ENCODE results near the gene CLEC2A. TPM values are rescaled to one million over a fixed set of nuclear protein-coding genes. Genes with fewer than 3 reads are reported as not detected.
"Not testable (repeated sequence)": the region's sequence is repeated elsewhere in the genome, so short reads cannot be mapped to it uniquely, and the experiment has no call there.

CLEC2A gene
- total and polyA plus RNA-seq, 7 donors, result not detected

- Histone ChIP-seq H3K9me3 (no peaks in the 10 kb centered on the region), H3K27ac (no peak overlapping the region), H3K27me3 (ENCODE audit: insufficient read depth in 3 of 3, low read length in 2 of 3) (no peaks in the 10 kb centered on the region), H3K4me1 (no peaks in the 10 kb centered on the region), H3K36me3 (ENCODE audit: insufficient read depth in 1 of 2, low read depth in 1 of 2) (no peaks in the 10 kb centered on the region), H3K4me3 (no peak overlapping the region)
- no peak for DNase-seq
- no peak for TF ChIP-seq CTCF (IDR thresholded peaks at IDR 0.05)
- ATAC-seq, result no peak
- WGBS, 3 donors, result 51 to 66% (median 54%) methylated on average over 4 of the region's 4 CpGs
- intact Hi-C loops (cut with DNase I), result no loop called here
These were observed 43.4 kb downstream of the CLEC2A start for GRCh38 chr12:9888665-9889273.

DNA sequence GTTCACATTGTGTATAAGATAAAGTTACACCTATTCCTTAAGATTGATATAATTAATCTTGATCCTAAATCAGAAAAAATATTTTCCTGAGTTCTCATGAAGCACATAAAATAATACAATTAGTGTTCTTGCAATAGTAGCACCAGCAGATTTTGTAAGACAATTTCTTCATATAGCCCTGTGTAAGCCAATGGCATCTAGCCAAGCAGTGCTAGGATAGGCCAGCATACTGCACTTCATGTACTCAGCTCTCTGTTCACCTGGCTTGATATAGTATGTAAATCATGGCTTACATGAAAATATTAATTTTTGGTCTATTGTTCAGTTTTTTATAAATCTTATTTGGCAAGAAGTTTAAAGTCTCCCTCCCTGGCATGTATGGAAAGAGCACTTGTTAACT is 49.0 kb downstream of the CLEC2A start:
- TF ChIP-seq CTCF (IDR thresholded peaks at IDR 0.05), result no peak
- DNase-seq, result no peak

GRCh38 chr12:9881988-9882387 is 50.2 kb downstream of the CLEC2A start:
- H3K36me3 ChIP-seq (ENCODE audit: insufficient read depth in 1 of 2, low read depth in 1 of 2), result no peaks in the 10 kb centered on the region
- ATAC-seq, result no peak
- no peaks in the 10 kb centered on the region for H3K4me1 ChIP-seq
- no peak overlapping the region for H3K4me3 ChIP-seq
- no peak for DNase-seq
- no peak for TF ChIP-seq CTCF (IDR thresholded peaks at IDR 0.05)
- intact Hi-C loops (cut with DNase I), result no loop called here
- 91 to 94% (median 92%) methylated on average over 5 of the region's 5 CpGs for WGBS, 3 donors
- no peaks in the 10 kb centered on the region for H3K27me3 ChIP-seq (ENCODE audit: insufficient read depth in 3 of 3, low read length in 2 of 3)
- no peak overlapping the region for H3K27ac ChIP-seq
- H3K9me3 ChIP-seq, result no peaks in the 10 kb centered on the region

More for the DNA sequence above, 49.0 kb downstream of the CLEC2A start:
- Histone ChIP-seq H3K4me3 (no peak overlapping the region), H3K36me3 (ENCODE audit: insufficient read depth in 1 of 2, low read depth in 1 of 2) (no peaks in the 10 kb centered on the region), H3K4me1 (no peaks in the 10 kb centered on the region), H3K9me3 (no peaks in the 10 kb centered on the region), H3K27ac (no peak overlapping the region), H3K27me3 (ENCODE audit: insufficient read depth in 3 of 3, low read length in 2 of 3) (no peaks in the 10 kb centered on the region)
- intact Hi-C loops (cut with DNase I), result no loop called here
- no peak for ATAC-seq

GRCh38 chr12:9881246-9881645 is 50.9 kb downstream of the CLEC2A start, which contains the start of gene KLRF2:
TSS of gene KLRF2 (plus strand) at chr12:9881489. CDS start at chr12:9881596, 107 bp downstream.
- TF ChIP-seq CTCF (IDR thresholded peaks at IDR 0.05), result no peak
- Histone ChIP-seq H3K27ac (no peak within 1 kb of the TSS), H3K36me3 (ENCODE audit: insufficient read depth in 1 of 2, low read depth in 1 of 2) (no peaks in the 10 kb centered on the region), H3K27me3 (ENCODE audit: insufficient read depth in 3 of 3, low read length in 2 of 3) (no peaks in the 10 kb centered on the region), H3K4me1 (no peaks in the 10 kb centered on the region), H3K4me3 (no peak within 1 kb of the TSS), H3K9me3 (no peaks in the 10 kb centered on the region)
- no peak for ATAC-seq
- 96 to 98% (median 97%) methylated on average over 3 of the region's 3 CpGs for WGBS, 3 donors
- no peak for DNase-seq
- intact Hi-C loops (cut with DNase I), result no loop called here

DNA sequence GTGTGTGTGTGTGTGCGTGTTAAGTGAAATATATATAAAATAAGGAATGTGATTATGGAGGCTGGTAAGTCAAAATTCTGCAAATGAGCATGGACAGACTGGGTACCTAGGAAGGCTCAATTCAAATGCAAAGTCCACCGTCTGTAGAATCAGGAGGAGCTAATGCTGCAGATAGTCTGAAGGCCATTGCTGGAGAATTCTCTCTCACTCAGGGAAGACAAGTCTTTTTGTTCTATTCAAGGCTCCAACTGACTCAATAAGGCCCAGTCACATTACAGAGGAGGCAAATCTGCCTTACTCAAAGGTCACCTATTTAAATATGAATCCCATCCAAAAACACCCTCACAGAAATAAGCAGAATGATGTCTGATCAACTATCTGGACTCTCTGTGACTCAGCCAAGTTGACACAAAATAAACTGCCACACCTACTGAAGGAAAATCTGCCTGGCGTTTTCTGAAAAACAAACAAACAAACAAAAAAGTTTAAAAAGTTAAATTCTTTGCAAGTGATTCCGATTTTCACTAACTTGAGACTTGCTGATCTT is 51.6 kb downstream of the CLEC2A start:
- no peak overlapping the region for H3K27ac ChIP-seq
- no peaks in the 10 kb centered on the region for H3K27me3 ChIP-seq (ENCODE audit: insufficient read depth in 3 of 3, low read length in 2 of 3)
- no peaks in the 10 kb centered on the region for H3K9me3 ChIP-seq
- 82 to 86% (median 82%) methylated on average over 4 of the region's 4 CpGs for WGBS, 3 donors
- DNase-seq (no peak), ATAC-seq (no peak)
- no peaks in the 10 kb centered on the region for H3K4me1 ChIP-seq
- no peaks in the 10 kb centered on the region for H3K36me3 ChIP-seq (ENCODE audit: insufficient read depth in 1 of 2, low read depth in 1 of 2)
- no peak overlapping the region for H3K4me3 ChIP-seq
- intact Hi-C loops (cut with DNase I), result no loop called here
- TF ChIP-seq CTCF (IDR thresholded peaks at IDR 0.05), result no peak

GRCh38 chr12:9876120-9876519 is 56.0 kb downstream of the CLEC2A start:
- H3K27ac ChIP-seq; ATAC-seq; H3K27me3 ChIP-seq (ENCODE audit: insufficient read depth in 3 of 3, low read length in 2 of 3); H3K4me3 ChIP-seq; H3K9me3 ChIP-seq; H3K36me3 ChIP-seq (ENCODE audit: insufficient read depth in 1 of 2, low read depth in 1 of 2); intact Hi-C loops (cut with DNase I); DNase-seq; H3K4me1 ChIP-seq: not testable (repeated sequence)
- WGBS, 3 donors, result 93 to 97% (median 96%) methylated on average over 25 to 26 of the region's 26 CpGs
